CD4-positive, alpha-beta T cell (primary cell): Measurements from ENCODE around the gene ZNF81. TPM values are rescaled to one million over a fixed set of nuclear protein-coding genes. Genes with fewer than 3 reads are reported as not detected.
A peak's percentile ranks its signal among the peaks of the same experiment; 100 is the strongest.

ENCODE experiments used
- ATAC-seq: fragments of 200-7000 bp; cut with Tn5 transposase; one replicate; pipeline ENCODE4 v1.10.0; 2022; ENCODE audit warnings: mild to moderate bottlenecking; ENCODE audit not compliant: poor library complexity
- CTCF ChIA-PET: fragments of 350-600 bp; sonication (Branson Sonifier 250); formaldehyde crosslinking; loops from one replicate; lab custom pipeline; 2021; ENCODE audit warnings: antibody characterized with exemption, inconsistent platforms; lab: Charles Lee
- POLR2A ChIA-PET: fragments of 350-600 bp; sonication (Branson Sonifier 250); formaldehyde crosslinking; loops from one replicate; lab custom pipeline; 2021; ENCODE audit warnings: antibody characterized with exemption, inconsistent platforms; lab: Charles Lee
- DNase-seq, 14 experiments: peaks; one replicate each; pipeline ENCODE4 v3.0.0-alpha.2; 2013 to 2020; ENCODE audit warnings: mixed read lengths in 2 of 14
- H3K27ac ChIP-seq, 2 donors: one replicate each; pipeline versions ENCODE4 v1.5.1 to v1.7.0; 2013; ENCODE audit warnings: low read length in 2 of 2, low read depth in 1 of 2, mild to moderate bottlenecking in 1 of 2
- H3K27me3 ChIP-seq, 2 experiments: 1 replicate in 1 of 2; 2 replicates in 1 of 2; pipeline versions ENCODE4 v1.6.1 to v1.7.0; 2013; ENCODE audit warnings: low read length in 2 of 2, control low read depth in 1 of 2, mild to moderate bottlenecking in 1 of 2, moderate library complexity in 1 of 2; ENCODE audit not compliant: insufficient read depth in 2 of 2, control insufficient read depth in 1 of 2
- H3K36me3 ChIP-seq: one replicate; pipeline ENCODE4 v1.6.1; 2013; ENCODE audit warnings: low read length, control low read depth; ENCODE audit not compliant: insufficient read depth
- H3K4me1 ChIP-seq: one replicate; pipeline ENCODE4 v1.6.1; 2013; ENCODE audit warnings: low read length, control low read depth; ENCODE audit not compliant: insufficient read depth
- H3K4me3 ChIP-seq: one replicate; pipeline ENCODE4 v1.5.1; 2013; ENCODE audit warnings: mild to moderate bottlenecking, low read length, moderate library complexity
- H3K9me3 ChIP-seq, 2 experiments: 1 replicate in 1 of 2; 2 replicates in 1 of 2; pipeline versions ENCODE4 v1.6.1 to v1.7.0; 2013; ENCODE audit warnings: low read length in 2 of 2, mild to moderate bottlenecking in 2 of 2, control low read depth in 1 of 2, moderate library complexity in 1 of 2; ENCODE audit not compliant: control insufficient read depth in 1 of 2, insufficient read depth in 1 of 2
- H3K27ac Mint-ChIP-seq: one replicate; pipeline ENCODE4 v1.8.0; 2020; ENCODE audit warnings: mixed read lengths
- H3K27me3 Mint-ChIP-seq: one replicate; pipeline ENCODE4 v1.8.0; 2021; ENCODE audit warnings: mixed read lengths
- H3K36me3 Mint-ChIP-seq: one replicate; pipeline ENCODE4 v1.8.0; 2021; ENCODE audit warnings: low read depth, mixed read lengths
- H3K4me1 Mint-ChIP-seq: one replicate; pipeline ENCODE4 v1.8.0; 2021; ENCODE audit warnings: low read depth, mixed read lengths
- H3K4me3 Mint-ChIP-seq: one replicate; pipeline ENCODE4 v1.8.0; 2020; ENCODE audit warnings: mild to moderate bottlenecking, mixed read lengths
- H3K9me3 Mint-ChIP-seq: one replicate; pipeline ENCODE4 v1.8.0; 2020; ENCODE audit warnings: mixed read lengths
- intact Hi-C, 2 experiments: fragments of 100-400 bp; cut with DNase I in 1 of 2; cut with micrococcal nuclease in 1 of 2; formaldehyde crosslinking; loops; one replicate each; pipeline versions ENCODE4 v1.15.1 to v1.9.0; 2023 to 2025; cut with DNase I, micrococcal nuclease
- total RNA-seq, 174 experiments: library from RNA in 2 of 174; stranded (reverse) in 2 of 174; gene quantifications; one replicate each; pipeline ENCODE4 v1.2.3 and lab custom pipeline; 2021 to 2026
- TF ChIP-seq, protein P1 (sequence below): fragments of 200-600 bp; IDR thresholded peaks from one replicate; pipeline ENCODE4 v1.8.0; 2022; ENCODE audit warnings: antibody characterized with exemption, mild to moderate bottlenecking

The ZNF81 gene
- total RNA-seq, 2 experiments from 2014 or later, result 5.1 to 5.7 TPM

DNA sequence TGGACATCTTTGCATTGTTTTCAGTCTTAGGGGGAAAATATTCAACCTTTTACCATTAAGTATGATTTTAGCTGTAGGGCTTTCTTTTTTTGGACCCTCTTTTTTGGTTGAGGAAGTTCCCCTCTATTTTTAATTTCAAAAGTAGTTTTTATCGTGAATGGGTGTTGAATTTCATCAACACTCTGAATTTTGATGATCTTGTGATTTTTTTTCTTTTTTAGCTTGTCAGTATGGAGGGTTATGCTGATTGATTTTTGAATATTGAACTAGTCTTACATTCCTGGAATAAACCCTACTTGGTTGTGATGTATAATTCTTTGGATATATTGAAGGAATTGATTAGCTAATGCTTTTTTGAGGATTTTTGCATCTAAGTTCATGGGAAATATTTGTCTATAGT is 1.7 kb downstream of the ZNF81 start:
- Mint-ChIP-seq H3K9me3 (no peaks in the 10 kb centered on the region), H3K27ac (no peak overlapping the region), H3K4me1 (peaks cover 41% of the 10 kb centered on the region), H3K4me3 (peak overlapping the region; percentile 30), H3K27me3 (no peaks in the 10 kb centered on the region), H3K36me3 (peaks cover 12% of the 10 kb centered on the region)
- H3K27ac ChIP-seq, result no peak overlapping the region
- POLR2A ChIA-PET, result no interaction called here
- intact Hi-C loops, result loop anchor here in 1 of 2 experiments (5.0 to 10.0 kb wide), 3 partner anchors 184 to 1394 kb away; partner anchors contain the start of genes ARAF, CACNA1F, ELK1 and UXT
- peaks cover 10% of the 10 kb centered on the region for H3K4me1 ChIP-seq
- no peaks in the 10 kb centered on the region for H3K36me3 ChIP-seq
- DNase-seq (no peak), ATAC-seq (no peak)
- CTCF ChIA-PET, result no interaction called here
- no peaks in the 10 kb centered on the region for H3K9me3 ChIP-seq
- TF ChIP-seq, protein P1, sequence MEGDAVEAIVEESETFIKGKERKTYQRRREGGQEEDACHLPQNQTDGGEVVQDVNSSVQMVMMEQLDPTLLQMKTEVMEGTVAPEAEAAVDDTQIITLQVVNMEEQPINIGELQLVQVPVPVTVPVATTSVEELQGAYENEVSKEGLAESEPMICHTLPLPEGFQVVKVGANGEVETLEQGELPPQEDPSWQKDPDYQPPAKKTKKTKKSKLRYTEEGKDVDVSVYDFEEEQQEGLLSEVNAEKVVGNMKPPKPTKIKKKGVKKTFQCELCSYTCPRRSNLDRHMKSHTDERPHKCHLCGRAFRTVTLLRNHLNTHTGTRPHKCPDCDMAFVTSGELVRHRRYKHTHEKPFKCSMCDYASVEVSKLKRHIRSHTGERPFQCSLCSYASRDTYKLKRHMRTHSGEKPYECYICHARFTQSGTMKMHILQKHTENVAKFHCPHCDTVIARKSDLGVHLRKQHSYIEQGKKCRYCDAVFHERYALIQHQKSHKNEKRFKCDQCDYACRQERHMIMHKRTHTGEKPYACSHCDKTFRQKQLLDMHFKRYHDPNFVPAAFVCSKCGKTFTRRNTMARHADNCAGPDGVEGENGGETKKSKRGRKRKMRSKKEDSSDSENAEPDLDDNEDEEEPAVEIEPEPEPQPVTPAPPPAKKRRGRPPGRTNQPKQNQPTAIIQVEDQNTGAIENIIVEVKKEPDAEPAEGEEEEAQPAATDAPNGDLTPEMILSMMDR, result no peak
- H3K4me3 ChIP-seq, result no peak overlapping the region
- no peaks in the 10 kb centered on the region for H3K27me3 ChIP-seq

DNA sequence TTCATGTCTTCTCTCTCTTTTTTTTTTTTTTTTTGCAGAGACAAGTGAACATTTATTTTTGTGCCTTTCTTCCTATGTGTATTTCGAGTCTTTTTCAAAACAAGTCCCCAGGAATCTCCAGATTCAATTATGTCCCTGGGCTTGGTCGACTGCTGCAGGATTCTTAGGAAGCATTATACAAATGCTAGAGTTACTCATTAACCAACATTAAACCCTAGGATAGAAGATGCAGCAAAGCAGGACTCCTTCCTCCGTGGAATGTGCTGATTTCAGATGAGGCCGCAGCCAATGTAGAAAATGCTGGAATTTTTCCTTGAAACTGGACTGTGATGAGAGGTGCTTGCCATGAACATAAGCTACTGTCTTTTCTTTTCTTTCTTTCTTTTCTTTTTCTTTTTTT is 3.4 kb downstream of the ZNF81 start:
- Histone ChIP-seq H3K9me3 (no peaks in the 10 kb centered on the region), H3K36me3 (no peaks in the 10 kb centered on the region), H3K27me3 (no peaks in the 10 kb centered on the region), H3K4me3 (no peak overlapping the region), H3K4me1 (peaks cover 10% of the 10 kb centered on the region), H3K27ac (no peak overlapping the region)
- Mint-ChIP-seq H3K36me3 (peaks cover 18% of the 10 kb centered on the region), H3K9me3 (no peaks in the 10 kb centered on the region), H3K27me3 (no peaks in the 10 kb centered on the region), H3K4me1 (peaks cover 36% of the 10 kb centered on the region), H3K27ac (no peak overlapping the region), H3K4me3 (no peak overlapping the region)
- DNase-seq (no peak), ATAC-seq (no peak)
- ChIA-PET POLR2A (no interaction called here), CTCF (no interaction called here)
- TF ChIP-seq, protein P1, result no peak
- intact Hi-C loops, result no loop called here

DNA sequence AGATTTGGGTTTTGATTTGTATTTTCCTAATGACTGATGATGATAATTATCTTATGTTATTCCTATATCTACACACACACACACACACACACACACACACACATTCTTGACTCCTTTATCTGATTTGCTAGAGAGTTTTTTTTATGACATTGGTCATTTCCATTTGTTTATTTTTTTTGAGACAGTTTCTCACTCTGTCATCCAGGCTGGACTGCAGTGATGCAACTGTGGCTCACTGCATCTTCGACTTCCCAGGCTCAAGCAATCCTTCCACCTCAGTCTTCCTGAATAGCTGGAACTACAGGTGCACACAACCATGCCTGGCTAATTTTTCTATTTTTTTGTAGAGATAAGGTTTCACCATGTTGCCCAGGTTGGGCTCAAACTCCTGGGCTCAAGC is 6.7 kb downstream of the ZNF81 start:
- peaks cover 27% of the 10 kb centered on the region for H3K36me3 Mint-ChIP-seq
- ChIA-PET POLR2A (no interaction called here), CTCF (no interaction called here)

More for the DNA sequence above, 6.7 kb downstream of the ZNF81 start:
- no peaks in the 10 kb centered on the region for H3K9me3 ChIP-seq
- Mint-ChIP-seq H3K9me3 (no peaks in the 10 kb centered on the region), H3K4me1 (peaks cover 7% of the 10 kb centered on the region), H3K4me3 (no peak overlapping the region), H3K27ac (no peak overlapping the region), H3K27me3 (no peaks in the 10 kb centered on the region)
- TF ChIP-seq, protein P1, result no peak
- intact Hi-C loops, result no loop called here
- H3K27me3 ChIP-seq, result no peaks in the 10 kb centered on the region
- H3K4me3 ChIP-seq, result no peak overlapping the region
- ATAC-seq (no peak), DNase-seq (no peak)
- H3K4me1 ChIP-seq, result no peaks in the 10 kb centered on the region
- H3K27ac ChIP-seq, result no peak overlapping the region
- H3K36me3 ChIP-seq, result peaks cover 13% of the 10 kb centered on the region
